CD14-positive monocyte (primary cell): ENCODE data around the gene NOP16. TPM values are rescaled to one million over a fixed set of nuclear protein-coding genes. Genes with fewer than 3 reads are reported as not detected.

Source experiments
- DNase-seq, 3 donors: peaks; one replicate each; pipeline ENCODE4 v3.0.0-alpha.2; 2011 to 2022
- H2AFZ ChIP-seq: 2 replicates; pipeline ENCODE4 v1.6.0; 2012; ENCODE audit warnings: mild to moderate bottlenecking, low read depth, low read length, inconsistent platforms; ENCODE audit not compliant: insufficient read depth, poor library complexity, severe bottlenecking
- H3K27ac ChIP-seq, 2 donors: 1 replicate in 1 of 2; 2 replicates in 1 of 2; pipeline ENCODE4 v1.5.1; 2012 to 2013; ENCODE audit warnings: low read length in 2 of 2, control low read depth in 1 of 2, inconsistent platforms in 1 of 2, low read depth in 1 of 2, mild to moderate bottlenecking in 1 of 2
- H3K27me3 ChIP-seq, 2 donors: one replicate each; pipeline versions ENCODE4 v1.6.0 to v1.6.1; 2011 to 2013; ENCODE audit warnings: low read length in 2 of 2; ENCODE audit not compliant: control insufficient read depth in 2 of 2, insufficient read depth in 2 of 2
- H3K36me3 ChIP-seq, 2 donors: replicated peaks in 1 of 2; 1 replicate in 1 of 2; 2 replicates in 1 of 2; pipeline versions ENCODE4 v1.5.1 to v1.6.1; 2012 to 2013; ENCODE audit warnings: low read length in 2 of 2, control low read depth in 1 of 2, inconsistent platforms in 1 of 2, mild to moderate bottlenecking in 1 of 2; ENCODE audit not compliant: insufficient read depth in 2 of 2, control insufficient read depth in 1 of 2
- H3K4me1 ChIP-seq, 2 donors: 1 replicate in 1 of 2; 2 replicates in 1 of 2; pipeline versions ENCODE4 v1.5.1 to v1.6.1; 2012 to 2013; ENCODE audit warnings: low read length in 2 of 2, control low read depth in 1 of 2, inconsistent platforms in 1 of 2, mild to moderate bottlenecking in 1 of 2, moderate library complexity in 1 of 2; ENCODE audit not compliant: insufficient read depth in 2 of 2, control insufficient read depth in 1 of 2
- H3K4me2 ChIP-seq: replicated peaks from 2 replicates; pipeline ENCODE3; 2012; ENCODE audit warnings: low read length, moderate library complexity, mild to moderate bottlenecking; ENCODE audit not compliant: poor library complexity, severe bottlenecking; ENCODE audit errors: extremely low read depth
- H3K4me3 ChIP-seq, 3 experiments: fragments of 200-600 bp in 1 of 3; sonication (generic) in 1 of 3; replicated peaks in 1 of 3; 1 replicate in 2 of 3; 2 replicates in 1 of 3; pipeline ENCODE4 v1.5.1; 2011 to 2013; ENCODE audit warnings: low read length in 3 of 3, mild to moderate bottlenecking in 3 of 3, control low read depth in 2 of 3, low read depth in 2 of 3, inconsistent platforms in 1 of 3, moderate library complexity in 1 of 3
- H3K79me2 ChIP-seq: 2 replicates; pipeline ENCODE4 v1.6.0; 2012; ENCODE audit warnings: mild to moderate bottlenecking, control low read depth, inconsistent platforms, low read length, moderate library complexity; ENCODE audit not compliant: insufficient read depth
- H3K9ac ChIP-seq: 2 replicates; pipeline ENCODE4 v1.6.0; 2017; ENCODE audit warnings: low read length, mild to moderate bottlenecking; ENCODE audit not compliant: insufficient read depth, poor library complexity, severe bottlenecking
- H3K9me3 ChIP-seq, 2 donors: replicated peaks in 1 of 2; 1 replicate in 1 of 2; 2 replicates in 1 of 2; pipeline versions ENCODE4 v1.5.1 to v1.6.1; 2012 to 2013; ENCODE audit warnings: low read length in 2 of 2, control low read depth in 1 of 2; ENCODE audit not compliant: control insufficient read depth in 1 of 2, insufficient read depth in 1 of 2
- H4K20me1 ChIP-seq: 2 replicates; pipeline ENCODE4 v1.6.0; 2012; ENCODE audit warnings: mild to moderate bottlenecking, low read length, control low read depth, moderate library complexity; ENCODE audit not compliant: insufficient read depth
- H3K27ac Mint-ChIP-seq, 7 donors: one replicate each; pipeline ENCODE4 v1.8.0; 2020; ENCODE audit warnings: mild to moderate bottlenecking in 7 of 7, mixed read lengths in 7 of 7, moderate library complexity in 6 of 7, inconsistent platforms in 2 of 7
- H3K27me3 Mint-ChIP-seq, 3 donors: one replicate each; pipeline ENCODE4 v1.8.0; 2021 to 2022; ENCODE audit warnings: low read depth in 3 of 3, mild to moderate bottlenecking in 3 of 3, mixed read lengths in 3 of 3, moderate library complexity in 3 of 3, inconsistent platforms in 1 of 3
- H3K36me3 Mint-ChIP-seq, 2 donors: one replicate each; pipeline ENCODE4 v1.8.0; 2020; ENCODE audit warnings: mixed read lengths in 2 of 2, inconsistent platforms in 1 of 2, mild to moderate bottlenecking in 1 of 2
- H3K4me1 Mint-ChIP-seq: one replicate; pipeline ENCODE4 v1.8.0; 2020; ENCODE audit warnings: mild to moderate bottlenecking, mixed read lengths
- H3K4me3 Mint-ChIP-seq, 2 donors: one replicate each; pipeline ENCODE4 v1.8.0; 2020; ENCODE audit warnings: mild to moderate bottlenecking in 2 of 2, mixed read lengths in 2 of 2, moderate library complexity in 1 of 2
- H3K9me3 Mint-ChIP-seq, 7 donors: one replicate each; pipeline ENCODE4 v1.8.0; 2020 to 2022; ENCODE audit warnings: mixed read lengths in 7 of 7, mild to moderate bottlenecking in 6 of 7, moderate library complexity in 6 of 7, inconsistent platforms in 2 of 7
- CTCF ChIP-seq: fragments of 200-600 bp; IDR thresholded peaks from one replicate; pipeline ENCODE4 v1.8.0; 2022; ENCODE audit warnings: antibody characterized with exemption, mild to moderate bottlenecking
- WGBS: methylation state at CpG from one replicate; pipeline ENCODE4 v1.1.5; 2013; ENCODE audit warnings: missing lambda C conversion rate; ENCODE audit not compliant: insufficient coverage; 5-methylcytosine and 5-hydroxymethylcytosine counted together
- intact Hi-C, 2 donors: fragments of 100-400 bp; cut with micrococcal nuclease; formaldehyde crosslinking; loops; one replicate each; pipeline versions ENCODE4 v1.15.0 to v1.15.1; 2023
- polyA plus RNA-seq, 3 donors: library from polyadenylated mRNA; depleted of rRNA in 1 of 3; unstranded in 2 of 3; stranded (reverse) in 1 of 3; fragments of 300-500 nt in 2 of 3; fragments of >200 nt in 1 of 3; fragmentation: Illumina TruSeq in 2 of 3; gene quantifications; 1 replicate in 2 of 3; 2 replicates in 1 of 3; pipeline ENCODE4 v1.2.3, GENCODE V29; 2012 to 2021

NOP16 gene
- polyA plus RNA-seq, 3 donors: 17.2 to 23.4 (median 17.6) TPM

GRCh38 chr5:176412517-176413254, 24.3 kb upstream of the NOP16 start:
- intact Hi-C loops: loop anchor here (10.0 kb wide), 2 partner anchors 122 to 1722 kb away; partner anchors contain the start of genes RMND5B (in 1 of the 2) and RNF44 (in 1 of the 2)
- DNase-seq: no peak
- H3K27ac Mint-ChIP-seq: peak overlapping the region in 4 of 7 donors; percentile 5 to 80 (median 38)
- peak overlapping the region; percentile 21 for H3K9ac ChIP-seq
- no peaks in the 10 kb centered on the region for H3K9me3 ChIP-seq
- WGBS: 92% methylated on average over 10 of the region's 10 CpGs
- H3K4me2 ChIP-seq: no peak overlapping the region
- H3K4me3 ChIP-seq: no peak overlapping the region
- peaks cover 48% of the 10 kb centered on the region for H3K4me1 Mint-ChIP-seq
- no peak overlapping the region for H3K27ac ChIP-seq
- H4K20me1 ChIP-seq: peaks cover 24% of the 10 kb centered on the region
- H3K36me3 Mint-ChIP-seq: peaks cover 35 to 44% of the 10 kb centered on the region in 2 donors
- no peak for TF ChIP-seq CTCF
- H3K27me3 Mint-ChIP-seq: peaks cover 0 to 4% (median 0%) of the 10 kb centered on the region in 3 donors
- peaks cover 16 to 23% of the 10 kb centered on the region in 2 donors for H3K4me1 ChIP-seq
- H3K4me3 Mint-ChIP-seq: no peak overlapping the region
- H3K27me3 ChIP-seq: no peaks in the 10 kb centered on the region
- H3K36me3 ChIP-seq: peaks cover 20 to 36% of the 10 kb centered on the region in 2 donors
- H3K79me2 ChIP-seq: peaks cover 36% of the 10 kb centered on the region
- no peaks in the 10 kb centered on the region for H3K9me3 Mint-ChIP-seq
- no peak overlapping the region for H2AFZ ChIP-seq

GRCh38 chr5:176410486-176411180, 22.2 kb upstream of the NOP16 start:
- Mint-ChIP-seq H3K4me1 (peaks cover 41% of the 10 kb centered on the region), H3K27me3 (no peaks in the 10 kb centered on the region), H3K27ac (peak overlapping the region in 2 of 7 donors; percentile 19 to 33), H3K4me3 (no peak overlapping the region), H3K9me3 (peaks cover 0 to 2% (median 0%) of the 10 kb centered on the region in 7 donors), H3K36me3 (peaks cover 55 to 65% of the 10 kb centered on the region in 2 donors)
- H3K4me2 ChIP-seq: no peak overlapping the region
- 97% methylated on average over 4 of the region's 5 CpGs for WGBS
- H2AFZ ChIP-seq: no peak overlapping the region
- H3K27me3 ChIP-seq: no peaks in the 10 kb centered on the region
- peaks cover 24% of the 10 kb centered on the region for H4K20me1 ChIP-seq
- no peaks in the 10 kb centered on the region for H3K9me3 ChIP-seq
- intact Hi-C loops: loop anchor here (10.0 kb wide), 2 partner anchors 124 to 1724 kb away; partner anchors contain the start of genes RMND5B (in 1 of the 2) and RNF44 (in 1 of the 2)
- H3K4me3 ChIP-seq: no peak overlapping the region
- H3K36me3 ChIP-seq: peaks cover 39 to 56% of the 10 kb centered on the region in 2 donors
- peaks cover 8 to 13% of the 10 kb centered on the region in 2 donors for H3K4me1 ChIP-seq
- H3K79me2 ChIP-seq: peaks cover 31% of the 10 kb centered on the region
- no peak overlapping the region for H3K9ac ChIP-seq
- no peak overlapping the region for H3K27ac ChIP-seq
- no peak for TF ChIP-seq CTCF
- DNase-seq: no peak
